Medulla oblongata (tissue), 1 donor: ENCODE results near the gene SLC5A12.

Source experiments
- DNase-seq: peaks from one replicate; pipeline ENCODE4 v3.0.0-alpha.2; 2015; ENCODE audit errors: extremely low spot score

SLC5A12 gene

DNA sequence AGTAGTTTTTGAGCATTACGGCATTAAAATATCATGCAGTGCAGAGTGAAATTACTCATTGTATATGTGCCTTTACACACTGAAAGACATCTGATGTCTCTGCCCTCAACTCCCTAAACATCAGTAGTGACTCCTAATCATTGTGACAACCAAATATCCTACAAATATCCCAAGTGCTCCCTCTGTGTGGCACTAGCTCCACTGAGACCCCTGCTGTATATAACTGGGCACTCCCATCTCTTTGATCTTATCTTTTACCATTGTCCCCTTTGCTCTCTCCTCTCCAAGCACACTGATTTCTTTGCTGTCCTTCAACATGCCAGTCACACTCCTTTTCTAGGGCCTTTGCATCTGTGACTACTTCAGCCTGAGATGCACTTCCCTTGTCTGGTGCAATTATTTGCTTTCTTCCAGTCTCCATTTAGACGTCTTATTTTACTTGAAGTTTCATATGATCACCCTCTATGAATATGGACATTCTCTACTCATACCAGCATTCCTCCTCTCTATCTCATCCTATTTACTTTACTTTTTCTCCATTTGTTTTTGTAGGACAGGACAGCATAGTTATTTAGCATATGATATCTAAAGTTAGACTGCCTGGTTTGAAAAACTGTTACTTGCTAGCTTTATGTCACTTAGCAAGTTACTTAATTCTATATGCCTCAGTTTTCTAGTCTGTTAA, 2.4 kb downstream of the SLC5A12 start:
- DNase-seq: no peak

DNA sequence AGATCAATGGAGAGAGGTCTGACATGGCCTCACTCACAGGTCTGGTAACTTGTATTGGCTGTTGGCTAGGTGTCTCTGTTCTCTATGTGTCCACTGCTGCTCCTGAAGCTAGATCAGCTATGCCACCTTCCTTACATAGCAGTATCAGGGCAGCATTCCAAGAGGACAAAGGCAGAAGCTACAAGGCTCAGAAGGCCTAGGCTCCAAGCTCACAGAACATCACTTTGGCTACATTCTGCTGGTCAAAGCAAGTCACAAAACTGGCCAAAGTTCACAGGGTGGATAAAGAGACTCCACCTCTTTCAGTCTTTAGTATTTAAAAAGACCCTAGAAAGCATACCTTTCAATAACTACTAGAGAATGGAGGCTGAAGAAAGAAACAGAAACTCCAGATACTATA, 4.1 kb downstream of the SLC5A12 start:
- DNase-seq: no peak

DNA sequence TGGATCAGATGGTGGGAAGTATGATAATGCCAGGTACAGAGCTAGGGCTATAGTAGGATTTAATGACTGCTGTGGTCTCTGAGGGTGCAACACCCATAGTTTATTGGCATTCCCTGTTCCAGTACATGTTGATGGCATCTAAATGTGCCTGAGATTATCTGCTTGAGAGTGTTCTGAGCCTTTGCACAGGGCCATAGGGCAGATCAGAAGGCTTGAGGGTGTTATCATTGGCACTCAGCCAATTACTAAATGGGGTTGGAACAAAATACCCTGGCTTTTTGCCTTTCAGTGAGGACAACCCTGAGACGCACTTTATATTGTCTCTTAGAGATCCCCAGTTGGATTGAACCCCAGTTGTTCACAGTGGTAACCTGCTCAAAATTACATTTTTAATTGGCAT, 6.7 kb downstream of the SLC5A12 start:
- DNase-seq: no peak

DNA sequence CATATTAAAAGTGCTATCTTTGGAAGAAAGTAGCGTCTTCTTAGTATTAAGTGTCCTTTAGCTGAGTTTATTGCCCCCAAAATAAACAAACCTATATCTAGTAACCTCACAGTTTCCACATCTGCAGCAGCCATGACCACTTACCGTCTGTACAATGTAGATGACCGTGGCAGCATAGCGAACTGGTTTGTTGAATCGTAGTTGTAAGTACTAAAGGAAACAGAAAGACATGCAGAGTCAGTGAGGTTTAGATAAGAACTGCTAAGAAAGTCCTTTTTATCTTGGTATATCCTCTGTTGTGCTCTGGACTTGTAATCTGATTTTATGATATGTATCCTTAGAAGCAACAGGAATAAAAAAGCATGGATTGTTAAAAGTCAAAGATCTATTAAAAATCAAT, 9.4 kb downstream of the SLC5A12 start:
- DNase-seq: no peak

DNA sequence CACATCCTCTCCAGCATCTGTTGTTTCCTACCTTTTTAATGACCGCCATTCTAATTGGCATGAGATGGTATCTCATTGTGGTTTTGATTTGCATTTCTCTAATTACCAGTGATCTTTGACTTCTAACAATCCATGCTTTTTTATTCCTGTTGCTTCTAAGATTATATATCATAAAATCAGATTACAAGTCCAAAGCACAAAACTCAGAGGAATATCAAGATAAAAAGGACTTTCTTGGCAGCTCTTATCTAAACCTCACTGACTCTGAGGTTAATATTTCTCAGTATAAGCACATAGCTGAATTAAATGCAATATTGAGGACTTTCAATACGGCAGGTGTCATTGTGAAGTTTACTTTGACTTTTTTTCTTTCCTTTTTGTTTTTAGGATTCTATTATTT, 11.4 kb downstream of the SLC5A12 start:
- DNase-seq: no peak

DNA sequence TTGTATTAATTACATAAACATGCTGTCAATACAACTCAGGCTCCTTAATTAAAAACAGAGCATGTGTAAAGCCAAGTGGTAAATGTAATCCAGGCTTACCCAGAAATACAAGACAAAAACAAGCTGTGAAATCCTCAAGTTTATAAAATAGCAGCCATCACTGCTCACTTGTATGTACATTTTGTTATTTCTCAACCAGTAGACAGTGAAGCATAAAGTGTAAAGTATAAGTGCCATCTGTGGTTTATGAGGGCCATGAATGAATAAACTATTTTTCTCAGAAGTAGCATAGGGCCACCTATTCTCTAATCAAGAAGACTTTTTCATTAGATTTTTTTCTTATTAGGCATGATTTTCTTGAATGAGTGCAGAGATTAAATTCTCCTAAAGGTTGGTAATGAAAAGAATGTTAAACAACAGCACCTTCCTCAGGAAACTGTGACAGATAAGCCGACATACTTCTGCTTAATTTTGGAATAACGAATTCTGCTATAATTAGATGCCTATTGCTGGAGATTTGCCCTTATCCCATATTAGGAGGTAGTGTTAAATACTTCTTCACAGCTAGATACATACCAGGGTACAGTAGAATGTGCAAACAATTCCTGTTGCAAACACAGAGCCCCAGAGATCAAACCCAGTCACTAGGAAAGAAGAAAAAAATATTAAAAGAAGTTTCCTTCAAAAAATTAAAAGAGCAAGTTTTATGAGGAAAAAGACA, 13.0 kb downstream of the SLC5A12 start:
- no peak for DNase-seq

DNA sequence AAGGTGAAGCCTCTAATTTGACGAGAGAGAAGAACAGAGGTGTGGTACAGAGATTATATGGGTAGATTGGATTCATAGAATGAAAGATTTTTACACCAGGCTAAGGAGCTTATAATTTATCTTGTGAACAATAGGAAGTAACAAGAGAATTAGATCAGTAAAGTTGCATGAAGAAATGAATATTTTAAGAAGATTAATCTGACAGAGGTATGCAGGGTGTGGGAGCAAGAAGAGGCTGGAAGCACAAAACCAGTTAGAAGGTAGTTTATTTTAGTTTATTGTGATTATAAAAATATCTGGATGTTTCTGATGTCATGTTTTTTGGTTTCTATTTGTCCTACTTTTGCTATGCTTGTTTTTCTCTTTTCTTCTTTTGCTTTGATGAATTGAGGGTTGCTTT, 15.7 kb downstream of the SLC5A12 start:
- DNase-seq: no peak

DNA sequence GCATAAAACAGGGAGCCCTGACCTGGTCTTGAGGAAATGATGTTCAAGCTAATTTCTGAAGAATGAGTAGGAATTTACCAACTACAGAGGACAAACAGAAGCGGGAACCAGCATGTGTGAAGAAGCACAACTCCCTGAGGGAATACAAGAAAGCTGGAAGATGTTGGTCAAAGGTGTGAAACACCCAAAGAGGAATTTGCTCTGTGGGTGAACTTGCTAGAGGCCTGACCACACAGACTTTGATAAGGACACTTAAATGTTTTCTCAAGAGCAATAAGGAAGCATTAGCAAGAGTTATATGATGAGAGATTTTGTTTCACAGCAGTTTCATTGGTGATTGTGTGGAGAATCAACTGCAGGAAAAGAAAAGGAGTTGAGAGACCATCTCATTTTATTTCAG, 17.6 kb downstream of the SLC5A12 start:
- DNase-seq: no peak

DNA sequence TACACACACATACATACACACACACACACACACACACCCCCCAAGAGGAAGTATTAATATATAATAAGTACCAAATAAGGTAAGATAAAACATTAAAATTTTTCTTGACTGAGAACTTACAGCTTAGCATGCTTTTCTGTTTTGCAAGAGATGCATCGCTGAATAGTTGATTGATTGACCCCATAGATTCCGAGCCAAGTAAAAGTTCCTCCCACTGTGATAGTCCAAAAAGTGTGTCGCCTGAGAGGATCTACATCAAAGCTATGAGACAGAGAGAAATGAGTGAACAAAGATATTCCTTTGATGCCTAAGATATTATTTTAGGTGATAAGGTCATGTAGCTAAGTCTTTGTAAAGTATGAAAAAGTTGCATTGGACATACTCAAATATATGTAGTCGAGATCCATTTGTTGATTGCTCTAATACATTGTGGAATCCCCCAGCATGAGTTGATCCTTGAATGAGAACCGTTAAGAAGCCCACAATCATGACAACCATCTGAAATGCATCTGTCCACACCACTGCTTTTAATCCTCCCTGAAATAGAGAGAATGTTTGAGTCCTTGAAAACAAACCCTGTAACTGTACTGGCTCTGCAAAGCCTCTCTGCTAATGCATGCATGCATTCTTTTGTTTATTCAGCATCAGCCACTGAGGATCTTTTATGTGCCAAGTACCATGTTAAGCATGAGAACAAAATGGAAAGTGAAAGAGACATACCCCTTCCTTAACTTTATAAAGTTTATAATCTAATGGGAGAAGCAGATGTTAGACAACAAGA, 18.3 kb downstream of the SLC5A12 start:
- DNase-seq: peak; percentile 6

DNA sequence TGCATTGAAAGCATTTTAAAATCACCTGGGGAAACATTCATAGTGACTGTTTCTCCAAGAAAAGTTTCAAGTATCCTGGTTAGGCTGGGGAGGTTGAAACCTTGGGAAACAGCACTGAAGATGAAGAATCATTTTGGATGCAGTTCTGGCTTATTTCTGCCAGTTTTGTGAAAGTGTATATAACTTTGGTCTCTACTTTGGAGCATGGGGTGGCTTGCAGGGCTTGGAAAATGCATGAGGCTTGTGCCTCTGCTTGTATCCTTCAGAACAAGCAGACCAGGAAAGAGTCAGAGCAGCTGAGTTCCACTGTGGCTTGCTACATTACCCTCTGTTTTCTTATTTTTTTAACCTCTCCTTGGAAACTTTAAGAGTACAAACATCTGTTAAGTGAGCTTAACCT, 19.5 kb downstream of the SLC5A12 start:
- DNase-seq: no peak

DNA sequence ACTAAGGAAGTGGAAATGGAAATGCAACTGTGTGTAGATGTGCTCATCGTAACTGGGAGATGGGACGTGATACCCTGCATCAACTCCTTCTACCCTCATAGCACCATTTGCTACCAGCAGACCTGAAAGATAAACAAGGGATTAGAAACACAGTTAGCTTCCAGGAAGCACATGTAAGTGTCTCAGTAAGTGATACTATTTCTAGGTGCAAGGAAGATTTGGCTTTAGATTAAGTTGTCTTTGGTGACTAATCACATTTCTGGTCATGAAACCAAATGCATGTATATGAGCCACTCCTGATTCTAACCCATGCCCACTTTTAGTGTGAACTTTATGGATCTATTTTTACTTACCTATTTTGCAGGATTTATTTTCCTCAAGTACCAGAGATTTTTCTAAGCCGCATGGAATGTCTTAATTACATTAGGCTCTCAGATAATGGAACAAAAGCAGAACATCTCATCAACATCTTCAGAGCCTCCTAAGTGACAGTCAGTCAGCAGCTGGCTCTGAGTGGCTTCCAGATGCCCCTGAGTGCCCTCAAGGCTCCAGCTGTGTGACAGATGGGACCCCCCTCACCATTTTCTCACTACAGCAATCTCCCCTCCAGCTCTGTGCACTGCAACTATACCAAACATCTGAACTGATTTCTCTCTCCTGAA, 21.2 kb downstream of the SLC5A12 start:
- DNase-seq: no peak

DNA sequence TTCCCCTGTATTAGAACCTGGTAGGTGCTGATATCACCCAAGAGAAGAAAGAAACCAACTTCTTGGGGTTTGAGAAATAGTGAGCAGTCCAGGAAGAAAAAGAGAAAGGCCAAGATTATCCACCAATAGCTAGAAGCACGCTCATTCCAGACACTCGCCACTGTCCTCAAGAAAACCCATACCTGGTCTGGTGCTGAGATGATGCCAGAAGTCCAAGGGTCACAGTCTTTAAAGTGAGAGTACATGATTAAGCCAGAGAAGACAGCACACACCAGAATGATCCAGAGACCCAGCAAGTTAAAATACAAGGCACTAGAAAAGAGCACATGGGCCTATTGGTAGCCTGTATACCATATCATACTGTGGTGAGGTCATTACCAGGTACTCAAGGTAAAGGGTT, 23.6 kb downstream of the SLC5A12 start:
- no peak for DNase-seq

DNA sequence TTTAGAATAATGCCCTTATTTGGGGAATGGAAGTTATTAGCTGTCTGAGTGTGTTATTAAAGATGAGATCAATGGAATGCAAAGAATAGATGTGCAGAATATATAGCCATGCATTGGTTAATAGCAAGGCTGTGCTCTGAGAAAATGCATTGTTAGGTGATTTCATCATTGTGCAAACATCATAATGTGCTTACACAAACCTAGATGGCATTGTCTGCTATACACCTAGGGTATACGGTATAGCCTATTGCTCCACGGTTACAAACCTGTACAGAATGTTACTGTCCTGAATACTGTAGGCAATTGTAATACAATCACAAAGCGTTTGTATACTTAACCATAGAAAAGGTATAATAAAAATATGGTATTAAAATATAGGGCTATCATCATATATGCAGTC, 25.5 kb downstream of the SLC5A12 start:
- DNase-seq: no peak

DNA sequence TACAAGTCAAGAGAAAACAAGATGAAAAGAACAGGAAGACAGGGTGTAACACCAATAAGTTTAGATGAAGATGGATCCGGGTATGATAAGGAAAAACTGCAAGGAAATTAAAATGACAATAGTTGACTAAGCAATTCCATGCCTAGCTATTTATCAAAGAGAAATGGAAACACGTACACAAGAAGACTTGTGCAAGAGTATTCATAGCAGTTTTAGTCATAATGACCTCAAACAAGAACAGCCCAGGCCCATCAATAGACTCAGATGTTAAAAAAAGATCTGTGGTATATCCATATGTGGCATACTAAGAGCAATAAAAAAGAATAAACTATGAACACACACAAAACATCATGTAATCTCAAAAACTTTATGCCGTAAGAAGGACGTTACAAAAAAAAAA, 33.2 kb downstream of the SLC5A12 start:
- no peak for DNase-seq

DNA sequence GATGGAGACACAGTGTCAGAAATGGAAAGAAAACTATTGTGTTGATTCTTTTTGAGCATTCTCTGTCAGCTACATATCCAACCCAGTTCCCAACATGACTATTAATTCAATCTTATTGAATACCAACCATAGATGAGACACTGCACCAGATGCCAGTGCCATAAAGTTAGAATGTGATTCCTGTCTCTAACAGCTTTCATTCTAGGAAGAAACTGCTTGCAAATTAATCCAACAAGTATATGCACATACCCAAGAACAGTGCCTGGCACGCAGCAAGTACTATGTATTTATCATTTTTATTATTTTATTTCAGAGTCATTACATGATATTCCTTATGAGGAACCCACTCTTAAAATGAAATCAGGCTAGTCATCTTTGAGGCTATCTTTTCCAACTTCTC, 34.5 kb downstream of the SLC5A12 start:
- no peak for DNase-seq

DNA sequence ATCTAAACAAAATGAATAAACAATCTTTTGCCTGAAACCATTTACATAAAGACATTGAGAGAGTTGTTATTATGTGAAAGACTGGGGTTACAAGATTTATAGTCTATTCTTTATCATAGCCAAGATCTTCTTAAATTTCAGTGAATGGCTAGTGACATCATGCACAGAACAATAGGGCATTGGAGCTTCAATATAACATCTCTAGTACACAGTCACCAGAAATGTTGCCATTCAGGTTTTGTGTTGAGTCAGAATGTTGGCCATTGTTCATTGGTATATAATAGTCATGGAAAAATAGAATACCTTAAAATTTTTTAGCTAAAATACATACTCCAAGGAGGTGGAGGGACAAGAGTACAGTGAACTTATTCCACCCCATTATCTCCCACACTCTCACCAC, 44.3 kb downstream of the SLC5A12 start:
- no peak for DNase-seq

DNA sequence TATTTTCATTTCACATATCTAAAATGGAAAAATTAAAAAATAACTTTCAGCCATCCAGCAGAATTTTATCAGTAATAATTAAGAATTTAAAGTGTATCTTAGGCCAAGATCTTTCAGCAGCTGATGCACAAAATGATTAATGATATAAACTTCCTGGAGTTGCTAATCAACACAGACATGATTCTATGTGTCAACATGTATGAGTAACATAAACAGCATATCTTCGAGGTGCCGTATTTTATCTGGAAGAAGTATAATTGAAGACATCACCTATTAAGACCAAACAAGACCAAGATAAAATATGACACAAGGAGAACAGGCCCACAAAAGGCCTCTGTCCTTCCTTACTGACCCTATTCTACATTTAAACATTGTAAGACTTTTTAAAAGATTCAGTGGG, 45.2 kb downstream of the SLC5A12 start:
- no peak for DNase-seq

DNA sequence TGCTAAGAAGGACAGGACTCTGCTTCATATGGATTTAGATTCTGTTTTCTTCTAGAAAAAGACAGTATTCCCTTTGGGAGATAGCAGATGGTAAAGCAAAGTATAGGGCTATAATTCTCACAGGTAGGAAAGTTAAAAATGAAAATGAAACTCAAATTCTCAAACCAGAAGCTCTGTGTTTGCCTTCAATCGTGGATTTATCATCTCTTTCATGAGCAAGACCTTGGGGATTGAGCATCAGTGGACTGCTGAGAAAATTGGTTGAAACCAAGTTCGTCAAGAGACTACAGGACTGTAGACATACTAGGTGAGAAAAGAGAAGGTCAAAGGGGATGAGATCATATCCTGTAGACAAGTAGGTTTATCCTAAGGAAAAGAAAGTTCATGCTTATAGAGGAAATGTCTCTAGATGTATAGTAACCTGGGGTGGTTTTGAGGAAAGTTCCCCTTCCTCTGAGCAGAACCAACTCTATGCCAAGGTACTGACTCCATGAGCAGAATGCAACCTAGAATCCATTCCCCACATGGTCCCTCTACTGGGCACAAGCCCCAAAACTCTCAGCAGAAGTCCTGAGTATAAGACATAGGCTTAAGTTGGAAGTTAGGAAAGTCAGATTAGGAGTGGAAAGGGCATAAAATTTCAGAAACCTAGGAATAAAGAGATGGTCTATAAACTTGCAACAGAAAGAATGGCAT, 46.5 kb downstream of the SLC5A12 start:
- no peak for DNase-seq

DNA sequence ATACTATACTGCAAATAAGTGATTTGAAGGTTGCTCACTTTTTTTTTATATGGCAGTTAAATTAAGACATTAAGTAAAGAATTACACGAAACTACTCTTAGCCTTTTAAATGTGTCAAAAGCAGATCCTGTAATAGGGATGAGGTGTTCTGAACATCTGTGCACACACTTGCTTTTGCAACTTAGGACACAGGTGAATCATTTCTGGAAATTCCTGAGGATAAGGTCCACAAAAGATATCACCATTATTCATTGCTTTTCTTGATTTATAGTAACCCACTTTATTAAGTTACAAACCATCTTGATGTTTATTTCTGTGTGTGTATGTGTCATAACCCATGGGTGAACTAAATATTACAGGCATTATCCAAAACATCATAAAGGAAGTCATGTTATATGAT, 55.9 kb downstream of the SLC5A12 start:
- no peak for DNase-seq

DNA sequence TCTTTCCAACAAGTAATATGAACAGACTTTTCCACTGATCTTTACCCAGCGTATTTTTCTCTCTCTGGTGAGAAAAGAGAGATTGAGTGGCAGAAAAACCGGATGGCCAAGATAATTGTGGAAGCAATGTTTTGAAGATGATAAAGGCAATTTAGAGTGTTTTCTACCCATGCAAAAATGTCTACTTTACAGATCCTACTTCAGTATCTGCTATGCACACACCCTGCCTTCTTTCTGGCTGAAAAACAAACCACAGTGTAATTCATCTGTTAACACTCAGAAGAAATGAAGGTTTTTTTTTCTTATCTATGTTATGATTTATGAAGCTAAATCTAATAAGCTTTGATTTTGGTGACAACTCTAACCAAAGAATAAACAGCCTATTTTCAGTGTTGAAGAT, 56.8 kb downstream of the SLC5A12 start:
- no peak for DNase-seq

DNA sequence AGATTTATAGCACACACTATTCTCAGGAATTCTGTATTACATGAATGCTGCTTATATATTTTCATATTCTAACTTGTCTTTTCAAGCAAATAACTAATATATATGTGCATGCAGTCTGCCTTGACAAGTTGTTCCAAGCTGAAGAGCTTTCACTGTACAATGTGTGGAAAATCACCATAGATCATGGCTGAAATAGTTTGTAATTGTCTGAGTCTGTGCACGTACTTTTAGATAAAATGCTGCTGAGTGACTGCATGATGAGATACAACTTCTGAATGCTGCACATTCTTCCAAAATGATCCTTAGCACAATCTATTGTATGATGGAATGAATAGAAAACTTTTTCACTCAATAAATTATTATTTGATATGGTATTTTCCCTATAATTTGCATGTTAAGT, 58.9 kb downstream of the SLC5A12 start:
- DNase-seq: no peak

DNA sequence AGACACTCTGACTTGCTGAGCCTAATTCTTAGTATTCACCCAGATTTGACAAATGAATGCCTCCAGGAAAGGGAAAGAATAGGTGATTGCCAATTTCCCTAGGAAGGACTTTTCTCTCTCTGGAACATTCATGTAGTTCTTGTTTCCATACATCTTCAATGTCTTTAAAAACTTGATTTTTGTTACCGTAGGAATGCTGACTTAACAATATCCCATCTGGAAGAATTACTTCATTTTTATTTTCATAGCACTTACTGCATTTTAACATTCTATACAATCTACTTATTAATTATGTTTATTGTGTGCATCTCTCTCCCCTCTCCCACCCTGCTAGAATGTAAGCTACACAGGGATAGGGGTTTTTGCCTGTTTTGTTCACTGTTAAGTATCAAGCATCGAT, 66.6 kb downstream of the SLC5A12 start:
- no peak for DNase-seq
